ENCODE measurements around the gene ARID3A. TPM values are rescaled to one million over a fixed set of nuclear protein-coding genes. Genes with fewer than 3 reads are reported as not detected.

The ARID3A gene
- total and polyA plus RNA-seq, 2 of the 13 experiments (the other 11 are each of a cell fraction or from before 2014, with no cell fraction given) = 71.3 to 77.9 TPM

DNA sequence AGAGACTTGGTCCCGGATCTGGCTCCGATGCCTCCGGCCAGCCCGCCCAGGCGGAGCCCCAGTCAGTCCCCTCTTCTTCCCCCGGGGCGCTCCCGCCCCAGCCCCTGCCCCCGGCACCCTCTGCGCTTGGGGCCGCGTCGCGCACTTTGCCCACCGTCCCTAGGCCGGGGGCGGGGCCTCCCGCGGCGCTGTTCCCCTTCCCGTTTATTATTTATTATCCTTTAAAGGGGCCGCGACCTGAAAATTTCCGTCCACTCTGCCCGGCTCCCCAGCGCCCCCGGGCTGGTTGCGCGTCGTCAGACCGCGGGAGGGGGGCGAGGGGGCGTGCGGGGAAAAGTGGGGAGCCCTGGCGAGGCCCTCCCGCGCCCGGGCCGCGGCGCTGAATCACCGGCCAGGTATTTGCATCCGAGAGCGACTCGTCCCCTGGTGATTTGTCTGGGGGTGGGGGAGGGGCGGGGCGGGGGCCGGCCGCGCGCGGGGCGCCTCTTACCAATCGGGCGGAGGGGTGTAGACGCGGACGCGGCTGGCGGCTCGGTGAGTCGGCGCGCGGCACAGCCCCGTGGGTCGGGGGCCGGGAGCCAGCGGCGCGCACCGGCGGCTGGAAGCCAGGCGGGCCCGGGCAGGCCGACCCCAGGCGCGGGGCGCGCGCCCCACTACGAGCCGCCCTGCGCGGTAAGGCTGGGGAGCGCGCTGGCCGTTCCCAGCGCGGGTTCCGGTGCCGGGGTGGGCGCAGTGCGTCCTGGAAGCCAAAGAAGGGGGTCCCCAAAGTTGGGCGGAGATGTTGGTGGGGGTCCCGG lies at the start of gene ARID3A (continued):
- TF ChIP-seq, protein P1, sequence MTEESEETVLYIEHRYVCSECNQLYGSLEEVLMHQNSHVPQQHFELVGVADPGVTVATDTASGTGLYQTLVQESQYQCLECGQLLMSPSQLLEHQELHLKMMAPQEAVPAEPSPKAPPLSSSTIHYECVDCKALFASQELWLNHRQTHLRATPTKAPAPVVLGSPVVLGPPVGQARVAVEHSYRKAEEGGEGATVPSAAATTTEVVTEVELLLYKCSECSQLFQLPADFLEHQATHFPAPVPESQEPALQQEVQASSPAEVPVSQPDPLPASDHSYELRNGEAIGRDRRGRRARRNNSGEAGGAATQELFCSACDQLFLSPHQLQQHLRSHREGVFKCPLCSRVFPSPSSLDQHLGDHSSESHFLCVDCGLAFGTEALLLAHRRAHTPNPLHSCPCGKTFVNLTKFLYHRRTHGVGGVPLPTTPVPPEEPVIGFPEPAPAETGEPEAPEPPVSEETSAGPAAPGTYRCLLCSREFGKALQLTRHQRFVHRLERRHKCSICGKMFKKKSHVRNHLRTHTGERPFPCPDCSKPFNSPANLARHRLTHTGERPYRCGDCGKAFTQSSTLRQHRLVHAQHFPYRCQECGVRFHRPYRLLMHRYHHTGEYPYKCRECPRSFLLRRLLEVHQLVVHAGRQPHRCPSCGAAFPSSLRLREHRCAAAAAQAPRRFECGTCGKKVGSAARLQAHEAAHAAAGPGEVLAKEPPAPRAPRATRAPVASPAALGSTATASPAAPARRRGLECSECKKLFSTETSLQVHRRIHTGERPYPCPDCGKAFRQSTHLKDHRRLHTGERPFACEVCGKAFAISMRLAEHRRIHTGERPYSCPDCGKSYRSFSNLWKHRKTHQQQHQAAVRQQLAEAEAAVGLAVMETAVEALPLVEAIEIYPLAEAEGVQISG (CRISPR knock-in tag; IDR thresholded peaks at IDR 0.05) = no peak
- TF ChIP-seq, protein P2, sequence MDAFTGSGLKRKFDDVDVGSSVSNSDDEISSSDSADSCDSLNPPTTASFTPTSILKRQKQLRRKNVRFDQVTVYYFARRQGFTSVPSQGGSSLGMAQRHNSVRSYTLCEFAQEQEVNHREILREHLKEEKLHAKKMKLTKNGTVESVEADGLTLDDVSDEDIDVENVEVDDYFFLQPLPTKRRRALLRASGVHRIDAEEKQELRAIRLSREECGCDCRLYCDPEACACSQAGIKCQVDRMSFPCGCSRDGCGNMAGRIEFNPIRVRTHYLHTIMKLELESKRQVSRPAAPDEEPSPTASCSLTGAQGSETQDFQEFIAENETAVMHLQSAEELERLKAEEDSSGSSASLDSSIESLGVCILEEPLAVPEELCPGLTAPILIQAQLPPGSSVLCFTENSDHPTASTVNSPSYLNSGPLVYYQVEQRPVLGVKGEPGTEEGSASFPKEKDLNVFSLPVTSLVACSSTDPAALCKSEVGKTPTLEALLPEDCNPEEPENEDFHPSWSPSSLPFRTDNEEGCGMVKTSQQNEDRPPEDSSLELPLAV (CRISPR knock-in tag; conservative IDR thresholded peaks at IDR 0.05; ENCODE audit: low read depth) = no peak
- no peak for TF ChIP-seq SNAPC2 (CRISPR knock-in tag; IDR thresholded peaks at IDR 0.05)
- no peak for TF ChIP-seq NR3C1 (CRISPR knock-in tag; IDR thresholded peaks at IDR 0.05)
- no peak for TF ChIP-seq NFIB (CRISPR knock-in tag; IDR thresholded peaks at IDR 0.05; ENCODE audit: borderline replicate concordance)
- 0 out of 2 replicates have a peak, but pooled peaks have one; percentile 8 for TF ChIP-seq ZNF263 (CRISPR knock-in tag; IDR thresholded peaks at IDR 0.05)
- TF ChIP-seq ZNF652 (CRISPR knock-in tag; IDR thresholded peaks at IDR 0.05; ENCODE audit: borderline replicate concordance, low read depth) = no peak
- no peak for TF ChIP-seq KLF15 (CRISPR knock-in tag; IDR thresholded peaks at IDR 0.05; ENCODE audit: borderline replicate concordance)
- no peak for TF ChIP-seq MBNL3 (CRISPR knock-in tag; conservative IDR thresholded peaks at IDR 0.05)
- TF ChIP-seq ZSCAN29 (CRISPR knock-in tag; conservative IDR thresholded peaks at IDR 0.05) = 0 out of 2 replicates have a peak, but pooled peaks have one; percentile 44
- TF ChIP-seq TBX3 (IDR thresholded peaks at IDR 0.05; ENCODE audit: borderline replicate concordance) = no peak
- TF ChIP-seq AKAP8 (CRISPR knock-in tag; IDR thresholded peaks at IDR 0.05) = no peak
- no peak; the same call in 1 of the 2 replicates for TF ChIP-seq KDM2A (CRISPR knock-in tag; IDR thresholded peaks at IDR 0.05; ENCODE audit: borderline replicate concordance, low read depth)
- TF ChIP-seq THAP11 (CRISPR knock-in tag; IDR thresholded peaks at IDR 0.05) = peak; percentile 18; the same call in 1 of the 2 replicates
- TF ChIP-seq TSC22D2 (CRISPR knock-in tag; IDR thresholded peaks at IDR 0.05; ENCODE audit: borderline replicate concordance) = no peak
- TF ChIP-seq HMG20B (CRISPR knock-in tag; conservative IDR thresholded peaks at IDR 0.05) = no peak
- TF ChIP-seq ZNF484 (CRISPR knock-in tag; IDR thresholded peaks at IDR 0.05; ENCODE audit: borderline replicate concordance, low read depth) = no peak
- no peak for TF ChIP-seq ZFP37 (CRISPR knock-in tag; IDR thresholded peaks at IDR 0.05; ENCODE audit: borderline replicate concordance)
- no peak; the same call in 1 of the 2 replicates for TF ChIP-seq KDM5A (IDR thresholded peaks at IDR 0.05; ENCODE audit: borderline replicate concordance, low read length)
- TF ChIP-seq DRAP1 (CRISPR knock-in tag; IDR thresholded peaks at IDR 0.05) = peak; percentile 37; the same call in 1 of the 2 replicates
- TF ChIP-seq, protein P3, sequence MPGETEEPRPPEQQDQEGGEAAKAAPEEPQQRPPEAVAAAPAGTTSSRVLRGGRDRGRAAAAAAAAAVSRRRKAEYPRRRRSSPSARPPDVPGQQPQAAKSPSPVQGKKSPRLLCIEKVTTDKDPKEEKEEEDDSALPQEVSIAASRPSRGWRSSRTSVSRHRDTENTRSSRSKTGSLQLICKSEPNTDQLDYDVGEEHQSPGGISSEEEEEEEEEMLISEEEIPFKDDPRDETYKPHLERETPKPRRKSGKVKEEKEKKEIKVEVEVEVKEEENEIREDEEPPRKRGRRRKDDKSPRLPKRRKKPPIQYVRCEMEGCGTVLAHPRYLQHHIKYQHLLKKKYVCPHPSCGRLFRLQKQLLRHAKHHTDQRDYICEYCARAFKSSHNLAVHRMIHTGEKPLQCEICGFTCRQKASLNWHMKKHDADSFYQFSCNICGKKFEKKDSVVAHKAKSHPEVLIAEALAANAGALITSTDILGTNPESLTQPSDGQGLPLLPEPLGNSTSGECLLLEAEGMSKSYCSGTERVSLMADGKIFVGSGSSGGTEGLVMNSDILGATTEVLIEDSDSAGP (CRISPR knock-in tag; IDR thresholded peaks at IDR 0.05; ENCODE audit: borderline replicate concordance) = peak; percentile 99
- TF ChIP-seq, protein P4, sequence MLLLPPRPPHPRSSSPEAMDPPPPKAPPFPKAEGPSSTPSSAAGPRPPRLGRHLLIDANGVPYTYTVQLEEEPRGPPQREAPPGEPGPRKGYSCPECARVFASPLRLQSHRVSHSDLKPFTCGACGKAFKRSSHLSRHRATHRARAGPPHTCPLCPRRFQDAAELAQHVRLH (CRISPR knock-in tag; IDR thresholded peaks at IDR 0.05; ENCODE audit: borderline replicate concordance, low read depth) = no peak
- TF ChIP-seq ZNF326 (CRISPR knock-in tag; IDR thresholded peaks at IDR 0.05; ENCODE audit: borderline replicate concordance) = no peak

Data from HepG2 (cell line).